NB4 (cell line): Measurements from ENCODE around the gene B4GALT5.

Experiments
- CTCF ChIP-seq: IDR thresholded peaks from one replicate; pipeline ENCODE4 v1.5.1; 2012; ENCODE audit warnings: low read depth, low read length
- MAX ChIP-seq: IDR thresholded peaks from 2 replicates; pipeline ENCODE4 v1.6.1; 2011; ENCODE audit warnings: low read depth, low read length
- POLR2A ChIP-seq: IDR thresholded peaks from 2 replicates; pipeline ENCODE4 v1.6.1; 2011; ENCODE audit warnings: mild to moderate bottlenecking; ENCODE audit not compliant: insufficient read length; ENCODE audit errors: extremely low read depth

GRCh38 chr20:49710971-49711666 is 2.6 kb downstream of the B4GALT5 start:
- no peak for TF ChIP-seq POLR2A
- no peak for TF ChIP-seq CTCF
- no peak for TF ChIP-seq MAX
